GM19238 (cell line): ENCODE results near the gene GJA9.
"Not testable (repeated sequence)": the region's sequence is repeated elsewhere in the genome, so short reads cannot be mapped to it uniquely, and the experiment has no call there.

Source experiments
- DNase-seq: peaks from one replicate; pipeline ENCODE4 v3.0.0; 2011; ENCODE audit warnings: low spot score; ENCODE audit not compliant: insufficient read length

The GJA9 gene

GRCh38 chr1:38875811-38876210 lies 5.6 kb downstream of the GJA9 start:
- no peak for DNase-seq

GRCh38 chr1:38873027-38873969 lies 8.1 kb downstream of the GJA9 start, which contains the start of gene MYCBP:
MYCBP (minus strand) TSS chr1:38873348; CDS start chr1:38873305, 43 bp downstream.
- DNase-seq = peak; percentile 94

GRCh38 chr1:38872401-38873026 lies 8.9 kb downstream of the GJA9 start:
- no peak for DNase-seq

- DNase-seq = no peak
Measured at GRCh38 chr1:38870996-38871395, 10.4 kb downstream of the GJA9 start.

- DNase-seq = no peak
Measured at GRCh38 chr1:38867208-38867607, 14.2 kb downstream of the GJA9 start.

DNA sequence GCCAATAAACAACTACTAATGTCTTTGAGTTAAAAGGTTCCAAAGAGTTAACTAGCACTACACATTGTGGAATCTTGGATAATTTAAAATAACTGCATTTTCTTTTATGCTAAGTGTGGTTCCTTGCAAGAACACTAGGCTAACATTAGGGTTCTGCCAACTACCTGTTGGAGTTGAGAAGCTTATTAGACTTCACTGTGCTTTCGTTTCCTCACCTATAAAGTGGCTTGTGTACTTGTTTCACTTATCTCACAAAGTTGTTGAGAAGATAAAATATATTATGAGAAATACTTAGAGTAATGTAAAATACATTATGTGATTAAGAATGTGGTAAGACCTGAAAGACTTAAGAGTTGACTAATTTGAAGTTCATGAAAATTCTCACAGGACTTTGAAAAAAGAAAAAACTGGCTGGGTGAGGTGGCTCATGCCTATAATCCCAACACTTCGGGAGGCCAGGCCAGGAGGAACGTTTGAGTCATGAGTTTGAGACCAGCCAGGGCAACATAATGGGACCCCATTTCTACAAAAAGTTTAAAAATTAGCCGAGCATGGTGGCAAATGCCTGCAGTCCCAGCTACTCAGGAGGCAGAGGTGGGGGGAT lies 16.2 kb downstream of the GJA9 start:
- DNase-seq = no peak

DNA sequence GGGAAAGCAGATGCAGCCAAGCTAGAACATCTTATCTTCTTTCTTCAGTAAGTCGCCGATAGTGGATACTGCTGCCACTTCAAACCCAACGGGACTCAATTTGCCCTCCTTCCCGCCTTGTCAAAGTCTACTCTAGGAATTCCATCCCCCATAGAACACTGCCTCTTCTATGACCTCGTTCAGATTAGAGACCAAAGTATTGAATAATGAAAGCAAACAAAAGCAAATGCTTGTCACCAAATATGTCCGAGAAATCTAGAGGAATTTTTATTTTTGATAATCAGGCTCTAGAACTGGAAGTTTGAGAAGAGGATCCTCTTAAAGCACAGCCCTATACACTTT lies 21.0 kb downstream of the GJA9 start:
- DNase-seq = no peak

DNA sequence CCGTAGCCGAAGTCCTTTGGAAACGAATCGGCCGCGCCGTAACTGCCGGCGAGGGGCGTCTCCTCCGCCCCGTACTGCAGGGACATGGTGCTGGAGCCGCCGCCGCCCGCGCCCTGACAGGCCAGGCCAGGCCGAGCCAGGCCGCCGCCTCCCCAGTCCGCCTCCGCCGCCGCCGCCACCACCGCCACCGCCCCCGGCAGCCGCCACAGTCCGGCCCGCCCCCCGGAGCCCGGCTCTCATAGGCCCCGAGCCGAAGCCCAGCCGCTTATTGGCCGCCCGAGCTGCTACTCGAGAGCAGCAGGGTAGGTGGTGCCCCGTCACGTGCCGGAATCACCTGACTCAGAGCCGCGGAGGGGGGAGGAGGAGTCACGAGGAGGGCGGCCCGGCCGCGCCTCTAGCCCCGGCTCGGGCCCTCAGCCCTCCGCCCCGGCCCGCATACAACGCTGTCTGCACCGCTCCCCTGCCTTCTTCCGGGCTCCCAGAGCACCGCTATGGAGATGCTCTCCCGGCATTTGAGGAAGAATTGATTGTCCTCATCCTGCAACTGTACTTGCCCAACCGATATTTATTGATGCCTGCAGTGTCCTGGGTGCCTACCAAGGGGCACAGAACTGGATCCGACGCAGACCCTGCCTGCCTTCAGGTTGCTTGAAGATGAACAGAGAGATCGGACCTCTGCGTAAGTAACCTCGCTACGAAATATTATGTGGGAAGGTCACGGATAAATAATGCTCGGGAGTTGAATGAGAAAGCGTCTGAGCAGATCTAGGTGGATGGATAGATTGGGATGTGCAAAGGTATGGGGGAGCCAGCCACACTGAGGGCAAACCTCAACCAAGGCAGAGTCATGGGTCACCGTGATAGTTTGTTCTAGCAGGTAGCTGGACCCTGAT lies 21.6 kb downstream of the GJA9 start, which contains the start of gene RRAGC:
Gene RRAGC, minus strand, starts transcription at position 212 of the 893 bp plus-strand sequence. Its CDS starts 126 bp downstream, at position 86.
- peak; percentile 99 for DNase-seq

DNA sequence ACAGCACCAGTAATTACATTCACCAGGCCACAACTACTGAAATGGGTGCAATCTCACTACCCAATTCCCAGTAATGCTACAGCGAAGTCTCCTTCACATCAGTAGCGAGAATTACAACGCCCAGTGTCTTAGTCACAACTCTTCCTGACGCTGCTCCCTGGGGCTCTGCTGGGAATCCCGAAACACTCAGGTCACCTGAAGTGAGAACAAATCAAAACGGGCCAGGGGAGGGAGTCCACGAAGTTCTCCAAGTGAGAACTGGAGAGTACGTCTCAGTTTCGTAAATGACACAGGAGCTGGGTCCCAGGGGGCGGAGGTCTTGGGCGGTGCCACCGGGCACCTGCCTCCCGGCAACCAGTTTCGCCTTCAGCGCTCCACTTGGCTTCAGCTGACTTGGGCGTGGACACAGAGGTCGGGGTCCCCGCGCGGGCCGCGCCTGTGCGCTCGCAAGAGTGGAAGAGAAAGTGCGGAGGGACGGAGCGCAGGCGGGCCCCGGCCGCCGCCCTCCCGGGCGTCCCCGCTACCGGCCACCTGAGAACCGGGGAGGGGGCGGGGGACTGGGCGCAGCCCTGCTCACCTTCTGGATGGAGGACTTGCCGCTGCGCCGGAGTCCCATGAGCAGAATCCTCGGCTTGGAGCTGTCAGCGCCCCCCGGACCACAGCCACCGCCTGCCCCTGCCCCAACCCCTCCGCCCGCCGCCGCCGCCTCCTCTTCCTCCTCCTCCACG lies 22.4 kb downstream of the GJA9 start:
- DNase-seq = no peak

DNA sequence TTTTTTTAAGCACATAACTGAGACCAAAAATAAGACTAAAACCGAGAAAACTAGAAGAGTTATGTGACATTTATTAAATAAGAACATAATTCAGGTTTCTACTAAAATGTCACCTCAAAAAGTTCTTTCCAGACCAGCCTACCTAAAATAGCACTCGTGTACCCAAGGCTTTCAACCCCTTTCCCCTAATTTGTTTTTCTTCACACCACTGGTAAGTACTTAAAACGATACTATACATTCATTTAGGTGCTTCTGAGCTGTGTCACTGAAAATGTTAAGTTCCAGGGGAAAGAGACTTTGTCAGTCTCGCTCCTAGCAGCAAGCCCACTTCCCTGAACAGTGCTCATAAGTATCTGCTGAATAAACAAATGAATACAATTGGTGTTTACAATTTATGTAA lies 28.6 kb downstream of the GJA9 start:
- no peak for DNase-seq

- no peak for DNase-seq
Measured at GRCh38 chr1:38848071-38848470, 33.3 kb downstream of the GJA9 start.

DNA sequence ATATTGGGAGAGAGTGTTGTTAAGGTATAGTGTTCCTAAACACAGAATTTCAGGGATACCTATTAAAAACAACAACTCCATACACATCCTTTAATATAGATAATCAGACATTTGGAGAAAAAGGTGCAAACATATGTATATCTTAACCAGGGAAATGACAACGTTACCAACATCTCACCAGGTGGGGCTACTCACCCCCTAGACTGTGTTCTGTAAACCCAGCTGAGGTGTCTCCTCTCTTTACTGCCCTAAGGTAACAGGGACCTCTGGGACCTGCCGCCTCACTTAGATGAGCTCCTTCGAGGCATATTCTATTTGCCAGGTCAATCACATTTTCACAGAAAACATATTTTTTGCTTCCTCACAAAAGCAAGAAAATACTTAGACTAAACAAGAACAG lies 35.2 kb downstream of the GJA9 start:
- DNase-seq = no peak

DNA sequence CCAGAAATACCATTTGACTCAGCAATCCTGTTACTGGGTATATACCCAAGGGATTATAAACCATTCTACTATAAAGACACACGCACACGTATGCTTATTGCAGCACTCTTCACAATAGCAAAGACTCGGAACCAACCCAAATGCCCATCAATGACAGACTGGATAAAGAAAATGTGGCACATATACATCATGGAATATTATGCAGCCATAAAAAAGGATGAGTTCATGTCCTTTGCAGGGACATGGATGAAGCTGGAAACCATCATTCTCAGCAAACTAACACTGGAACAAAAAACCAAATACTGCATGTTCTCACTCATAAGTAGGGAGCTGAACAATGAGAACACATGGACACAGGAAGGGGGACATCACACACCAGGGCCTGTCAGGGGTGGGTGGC lies 36.3 kb downstream of the GJA9 start:
- not testable (repeated sequence) for DNase-seq

DNA sequence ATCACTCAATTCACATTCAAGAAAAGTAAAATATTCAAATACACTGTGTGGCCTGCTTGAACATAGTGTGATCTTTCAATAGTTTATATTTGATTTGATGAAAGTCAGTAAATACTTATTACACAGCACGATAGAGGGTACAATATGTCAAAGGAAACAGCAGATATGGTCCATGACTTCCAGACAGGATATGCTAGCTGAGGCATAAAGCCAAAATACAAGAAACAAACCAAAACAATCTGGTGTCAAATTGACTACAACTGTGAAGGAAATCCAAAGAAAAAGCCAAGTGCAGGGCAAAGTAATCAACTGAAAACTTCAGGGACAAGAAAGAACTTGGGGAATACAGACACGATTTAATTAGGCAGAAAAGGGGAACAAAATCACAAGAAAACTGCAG lies 41.1 kb downstream of the GJA9 start:
- DNase-seq = no peak

GRCh38 chr1:38839363-38839762 lies 42.0 kb downstream of the GJA9 start:
- no peak for DNase-seq

DNA sequence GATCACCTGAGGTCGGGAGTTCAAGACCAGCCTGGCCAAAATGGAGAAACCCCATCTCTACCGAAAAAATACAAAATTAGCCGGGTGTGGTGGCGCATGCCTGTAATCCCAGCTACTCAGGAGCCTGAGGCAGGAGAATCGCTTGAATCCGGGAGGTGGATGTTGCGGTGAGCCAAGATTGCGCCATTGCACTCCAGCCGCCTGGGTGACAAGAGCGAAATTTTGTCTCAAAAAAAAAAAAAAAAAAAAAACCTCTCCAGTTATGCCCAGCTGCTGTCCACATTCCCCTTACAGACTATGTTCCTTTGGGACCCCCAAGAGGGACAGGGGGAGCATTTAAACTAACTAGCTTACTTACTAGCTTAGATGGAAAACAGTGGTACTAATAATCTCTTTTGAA lies 45.1 kb downstream of the GJA9 start:
- DNase-seq = not testable (repeated sequence)

- DNase-seq = peak; percentile 61
Measured at GRCh38 chr1:38834937-38835827, 46.2 kb downstream of the GJA9 start.

DNA sequence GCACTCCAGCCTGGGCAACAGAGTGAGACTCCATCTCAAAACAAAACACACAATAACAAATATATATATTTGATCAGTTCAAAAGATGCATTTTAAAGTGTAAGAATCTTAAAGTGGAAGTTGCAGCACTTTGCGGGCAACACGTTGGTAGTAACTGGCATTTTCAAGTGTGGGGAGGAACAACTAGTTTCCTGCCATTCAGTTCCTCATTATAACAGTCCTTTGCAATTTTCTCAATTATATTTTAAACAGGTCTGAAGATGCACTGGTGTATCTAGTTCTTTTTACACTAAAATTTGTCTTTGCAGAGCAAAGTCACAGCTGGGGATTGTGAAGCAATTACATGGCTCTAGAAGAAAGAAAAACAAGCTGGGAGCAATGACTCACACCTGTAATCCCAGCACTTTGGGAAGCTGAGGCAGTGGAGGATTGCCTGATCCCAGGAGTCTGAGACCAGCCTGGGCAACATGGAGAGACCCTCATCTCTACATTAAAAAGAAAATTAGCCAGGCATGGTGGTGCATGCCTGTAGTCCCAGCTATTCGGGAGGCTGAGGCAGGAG lies 47.1 kb downstream of the GJA9 start:
- DNase-seq = no peak

- no peak for DNase-seq
Measured at GRCh38 chr1:38833146-38833545, 48.2 kb downstream of the GJA9 start.
